Activated CD8-positive, alpha-beta memory T cell treated with anti-CD3 and anti-CD28 coated beads for 1 hour (primary cell): ENCODE measurements around the gene ZFP91.

ENCODE experiments used
- DNase-seq, 2 donors: peaks; one replicate each; pipeline ENCODE4 v3.0.0-alpha.2; 2020; ENCODE audit warnings: low read depth in 1 of 2; ENCODE audit errors: extremely low read depth in 1 of 2

Gene ZFP91

DNA sequence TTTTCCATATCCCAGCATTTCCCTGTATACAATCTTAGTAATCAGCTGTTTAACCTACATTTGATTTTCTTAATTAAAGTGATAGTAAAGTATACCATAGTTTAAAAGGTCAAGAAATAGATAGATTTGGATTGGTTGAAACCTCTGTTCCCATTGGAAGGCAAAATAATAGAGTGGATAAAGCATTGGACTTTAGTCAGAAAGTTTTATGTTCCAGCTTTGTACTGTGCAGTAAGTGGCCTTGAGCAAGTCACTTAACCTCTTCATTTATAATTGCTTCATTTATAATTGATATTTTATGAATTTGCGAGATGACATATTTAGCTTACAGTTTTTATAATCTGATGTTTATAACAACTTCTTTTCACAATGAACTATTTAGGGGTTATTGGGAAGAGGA lies 3.6 kb downstream of the ZFP91 start:
- DNase-seq: no peak

DNA sequence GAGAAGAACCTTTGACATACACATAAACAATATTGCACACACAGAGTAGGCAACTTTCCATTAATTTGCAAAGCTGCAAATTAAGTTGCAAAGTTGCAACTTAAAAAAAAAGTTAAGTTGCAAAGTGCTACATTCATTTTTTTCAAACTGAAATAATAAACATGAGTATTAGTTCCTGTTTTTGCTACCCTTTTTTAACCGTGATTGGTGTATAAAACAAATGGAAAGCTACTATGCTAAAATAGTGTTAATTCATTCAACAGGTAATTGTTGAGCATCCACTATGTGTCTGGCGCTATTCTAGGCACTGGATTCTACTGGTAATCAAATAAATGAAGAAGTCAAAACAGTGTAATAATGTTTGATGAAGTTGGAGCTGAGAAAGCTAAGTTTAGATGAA lies 8.1 kb downstream of the ZFP91 start:
- no peak for DNase-seq

DNA sequence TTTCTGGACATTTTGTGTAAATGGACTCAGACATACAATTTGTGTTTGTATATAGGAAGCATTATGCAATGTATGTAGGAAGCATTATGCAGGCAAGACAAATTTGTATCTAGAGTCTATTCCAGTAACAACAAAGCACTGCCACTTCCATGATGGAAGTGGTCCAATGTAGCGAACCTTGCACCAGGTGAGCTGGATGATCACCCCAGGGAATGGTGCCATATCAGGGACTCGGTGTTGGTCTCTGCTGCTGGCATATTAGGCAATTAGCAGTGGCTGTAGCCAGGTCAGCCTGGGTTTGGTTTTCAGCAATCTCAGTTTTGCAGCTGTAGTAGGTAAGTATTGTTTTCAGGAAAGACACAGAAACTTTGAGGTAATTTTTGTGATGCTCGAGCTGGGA lies 12.8 kb downstream of the ZFP91 start:
- no peak for DNase-seq

- no peak for DNase-seq
Observed at GRCh38 chr11:58592760-58593472, 14.1 kb downstream of the ZFP91 start.

DNA sequence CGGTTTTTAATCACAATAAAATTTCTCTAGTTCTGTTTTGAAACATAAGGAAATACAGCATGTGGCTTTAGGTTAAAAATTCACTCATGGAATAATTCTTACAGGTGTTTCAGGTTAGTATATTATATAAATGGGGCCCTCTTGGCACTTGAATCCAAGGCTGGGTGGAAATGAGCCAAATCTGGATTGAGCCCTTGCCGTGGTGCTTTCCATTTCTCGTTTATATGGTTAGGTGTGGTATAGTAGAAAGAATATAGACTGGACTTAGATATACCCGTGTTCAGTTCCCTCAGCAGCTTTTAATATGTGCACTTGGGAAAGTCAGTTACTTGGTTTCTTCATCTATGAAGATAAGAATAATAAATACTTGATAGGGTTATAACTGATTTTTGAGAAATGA lies 16.0 kb downstream of the ZFP91 start:
- DNase-seq: no peak

DNA sequence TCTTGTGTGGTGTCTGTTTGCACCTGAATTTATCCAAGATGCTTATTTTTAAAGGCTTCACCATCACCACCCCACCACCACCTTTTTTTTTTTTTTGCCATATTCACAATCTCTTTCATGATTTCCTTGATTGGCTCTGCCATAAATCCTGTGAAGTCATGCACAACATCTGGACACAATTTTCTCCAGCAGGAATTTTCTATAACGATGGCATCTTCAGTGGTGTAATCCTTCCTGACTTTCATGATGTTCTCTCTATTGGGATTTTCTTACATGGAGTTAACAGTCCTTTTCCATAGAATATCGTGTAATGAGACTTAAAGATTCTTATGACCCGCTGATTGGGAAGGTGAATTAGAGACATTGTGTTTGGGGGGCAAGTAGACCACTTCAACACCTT lies 17.8 kb downstream of the ZFP91 start:
- DNase-seq: no peak

- DNase-seq: no peak
Observed at GRCh38 chr11:58597486-58598144, 18.8 kb downstream of the ZFP91 start.

DNA sequence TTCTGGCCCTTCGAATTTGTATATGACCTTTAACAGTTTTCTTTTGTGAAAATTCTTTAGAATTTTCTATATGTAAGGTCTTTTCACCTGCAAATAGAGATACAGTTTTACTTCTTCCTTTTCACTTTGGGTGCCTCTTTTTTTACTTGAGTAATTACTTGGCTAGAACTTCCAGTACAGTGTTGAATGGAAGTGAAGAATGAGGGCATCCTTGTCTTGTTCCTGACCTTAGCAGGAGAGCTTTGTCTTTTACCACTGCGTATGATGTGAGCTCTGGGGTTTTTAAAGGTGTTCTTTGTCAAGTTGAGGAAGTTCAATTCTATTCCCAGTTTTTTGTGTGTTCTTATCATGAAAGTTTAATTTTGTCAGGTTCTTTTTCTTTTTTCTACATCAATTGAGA lies 21.6 kb downstream of the ZFP91 start:
- no peak for DNase-seq

- no peak for DNase-seq
Observed at GRCh38 chr11:58606930-58607714, 28.3 kb downstream of the ZFP91 start.

GRCh38 chr11:58608331-58608730 lies 29.5 kb downstream of the ZFP91 start:
- no peak for DNase-seq

DNA sequence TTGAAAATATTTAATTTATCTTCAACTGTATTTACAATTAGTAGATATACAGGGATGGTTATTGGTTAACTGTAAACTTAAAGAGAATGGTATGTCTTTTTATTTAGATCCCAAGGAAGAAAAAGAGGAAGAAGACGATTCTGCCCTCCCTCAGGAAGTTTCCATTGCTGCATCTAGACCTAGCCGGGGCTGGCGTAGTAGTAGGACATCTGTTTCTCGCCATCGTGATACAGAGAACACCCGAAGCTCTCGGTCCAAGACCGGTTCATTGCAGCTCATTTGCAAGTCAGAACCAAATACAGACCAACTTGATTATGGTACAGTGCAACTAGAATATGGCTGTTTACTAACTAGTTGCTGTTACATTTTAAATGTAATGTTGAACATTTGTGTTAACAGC lies 30.9 kb downstream of the ZFP91 start:
- DNase-seq: no peak

- DNase-seq: no peak
Observed at GRCh38 chr11:58613228-58613627, 34.4 kb downstream of the ZFP91 start.

DNA sequence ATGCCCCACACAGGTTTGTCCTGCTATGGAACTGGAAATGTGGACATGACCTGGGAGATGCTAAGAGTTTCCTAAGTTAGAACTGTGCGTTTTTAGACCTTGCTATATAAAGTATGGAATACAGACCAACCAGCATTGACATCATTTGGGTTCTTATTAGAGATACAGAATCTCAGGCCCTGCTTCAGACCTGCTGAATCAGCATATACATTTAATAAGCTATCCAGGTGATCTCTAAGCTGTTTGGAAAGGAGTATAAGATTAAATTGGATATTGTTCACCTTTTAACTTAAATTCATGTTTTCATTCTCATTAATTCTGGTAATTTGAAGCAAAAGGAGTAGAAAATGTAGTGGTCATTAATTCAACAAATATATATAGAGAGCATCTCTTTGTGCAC lies 36.7 kb downstream of the ZFP91 start:
- DNase-seq: no peak

DNA sequence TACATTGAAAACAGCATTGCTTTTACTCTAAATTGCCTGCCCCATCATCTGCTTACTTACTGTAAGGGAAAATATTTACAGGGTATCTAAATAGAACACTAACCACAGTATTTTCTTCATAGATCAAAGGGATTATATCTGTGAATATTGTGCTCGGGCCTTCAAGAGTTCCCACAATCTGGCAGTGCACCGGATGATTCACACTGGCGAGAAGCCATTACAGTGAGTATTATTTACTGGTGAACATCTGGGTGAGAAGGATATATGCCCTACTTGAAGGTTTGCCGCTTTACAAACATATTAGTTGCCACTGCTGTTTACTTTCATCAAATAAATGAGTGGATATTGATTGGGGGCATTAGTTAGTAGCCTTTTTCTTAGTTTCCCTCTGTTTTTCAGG lies 37.7 kb downstream of the ZFP91 start:
- no peak for DNase-seq

DNA sequence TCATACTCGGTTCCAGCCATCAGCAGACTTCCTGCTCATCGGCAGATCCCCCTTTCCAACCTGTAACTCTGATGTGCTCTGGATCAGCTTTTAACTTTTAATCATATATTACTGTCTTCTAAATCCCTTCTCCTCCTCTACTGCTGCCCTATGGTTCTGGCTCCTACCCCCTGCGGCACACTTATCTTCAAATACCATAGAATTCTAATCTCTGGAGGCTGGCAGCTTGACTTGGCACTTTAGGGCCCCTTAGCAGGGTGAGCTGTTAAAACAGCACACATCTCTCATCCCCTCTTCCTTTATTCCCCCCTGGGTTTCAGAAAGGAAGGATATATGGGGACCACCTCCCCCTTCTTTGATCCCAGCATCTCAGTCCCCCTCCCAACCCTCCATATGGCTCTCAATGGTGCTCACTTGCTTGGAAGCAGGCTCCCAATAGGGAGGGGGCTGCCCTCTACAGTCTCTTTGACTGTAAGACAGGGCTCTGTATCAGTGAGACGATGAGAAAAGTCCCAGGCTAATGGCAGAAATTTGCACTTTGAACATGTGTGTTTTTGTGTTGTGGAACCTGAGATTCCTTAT lies 39.2 kb downstream of the ZFP91 start:
- DNase-seq: no peak

GRCh38 chr11:58621586-58622262 lies 42.9 kb downstream of the ZFP91 start:
- DNase-seq: no peak

GRCh38 chr11:58622344-58622743 lies 43.5 kb downstream of the ZFP91 start, which contains the start of gene CNTF:
Gene CNTF, plus strand, starts transcription at chr11:58622665. Its CDS starts 88 bp downstream, at chr11:58622753.
- no peak for DNase-seq

DNA sequence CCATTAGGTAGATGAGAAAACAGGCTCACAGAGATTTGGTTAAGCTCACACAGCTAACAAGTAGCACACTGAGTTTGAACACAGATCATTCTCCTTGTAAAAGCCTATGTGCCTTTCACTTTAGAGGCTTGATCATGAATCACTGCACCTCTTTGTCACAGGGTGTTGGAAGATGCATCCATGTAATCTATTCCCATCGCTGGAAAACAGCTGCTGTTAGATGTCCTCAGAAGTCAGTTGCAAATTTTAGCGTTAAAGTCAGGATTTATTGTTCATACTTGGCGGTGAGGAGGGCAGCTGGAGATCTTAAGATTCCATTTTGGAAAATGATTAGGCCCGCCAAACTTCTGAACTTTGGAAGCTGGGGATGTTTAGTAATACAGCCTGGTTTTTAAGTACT lies 46.2 kb downstream of the ZFP91 start:
- DNase-seq: no peak

DNA sequence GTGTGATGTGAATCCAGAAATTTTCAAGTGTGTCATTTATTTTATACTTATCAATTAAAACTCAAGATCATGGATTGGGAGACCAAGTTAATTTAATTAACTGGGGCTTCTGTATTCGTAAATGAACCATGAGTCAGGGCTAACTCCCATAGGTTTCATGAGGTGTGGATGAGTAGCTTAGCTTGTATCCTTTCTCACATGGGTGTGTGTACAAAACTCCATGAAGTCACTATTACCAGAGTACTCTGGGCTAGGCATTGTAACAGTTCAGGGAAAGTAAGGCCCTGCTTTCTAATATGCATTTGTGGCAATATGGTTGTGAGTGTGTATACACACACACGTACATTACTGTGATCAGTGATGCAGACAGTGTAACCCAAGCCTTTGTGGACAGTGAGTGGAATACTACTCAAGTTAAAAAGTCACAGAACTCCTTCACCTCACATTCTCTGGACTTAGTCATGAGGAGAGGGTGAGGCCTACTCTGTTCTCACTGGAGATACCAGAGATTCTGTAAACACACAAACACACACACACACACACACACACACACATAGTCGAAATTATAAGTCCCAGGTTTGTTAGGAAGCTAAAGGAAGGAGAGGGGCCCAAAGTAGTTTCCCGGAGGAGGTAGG lies 47.1 kb downstream of the ZFP91 start:
- no peak for DNase-seq

DNA sequence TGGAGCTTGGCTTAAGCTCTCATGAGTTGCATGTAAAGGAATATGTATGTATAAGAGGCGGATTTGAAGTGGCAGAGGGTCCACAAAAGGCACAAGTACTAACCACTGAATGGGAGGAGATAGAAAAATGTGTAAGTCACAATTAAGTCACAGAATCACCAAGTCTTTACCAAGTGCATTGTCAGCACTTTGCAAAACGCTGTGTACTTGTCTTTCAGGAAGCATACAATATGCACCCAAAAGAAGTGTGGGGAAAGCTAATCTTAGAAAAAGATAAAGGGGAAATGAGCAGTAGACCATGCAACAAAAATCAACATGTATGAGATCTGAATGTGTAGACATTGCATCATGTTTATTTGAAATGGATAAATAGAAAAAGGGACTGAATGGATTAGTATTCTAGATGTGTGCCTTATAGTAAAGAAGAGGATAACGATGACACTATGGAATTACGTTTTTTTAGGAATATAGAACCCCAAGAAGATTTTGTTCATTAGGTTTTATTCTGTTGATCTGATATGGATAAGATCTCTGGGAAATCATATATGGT lies 48.1 kb downstream of the ZFP91 start:
- no peak for DNase-seq
